Right hindlimb (tissue), 1 donor: ENCODE measurements around the gene FRMD4A.

Experiments used
- DNase-seq: peaks from one replicate; pipeline ENCODE4 v3.0.0-alpha.2; 2018

Gene FRMD4A

GRCh38 chr10:14039968-14040668, 290.6 kb downstream of the FRMD4A start:
- DNase-seq, result no peak

GRCh38 chr10:14036233-14036632, 294.5 kb downstream of the FRMD4A start:
- no peak for DNase-seq

- DNase-seq, result no peak
These were observed 295.2 kb downstream of the FRMD4A start for GRCh38 chr10:14035506-14035905.

- DNase-seq, result no peak
These were observed 298.2 kb downstream of the FRMD4A start for GRCh38 chr10:14032406-14032998.

GRCh38 chr10:14026325-14026724, 304.4 kb downstream of the FRMD4A start:
- no peak for DNase-seq

GRCh38 chr10:14025283-14026189, 305.2 kb downstream of the FRMD4A start:
- DNase-seq, result no peak

- no peak for DNase-seq
These were observed 306.2 kb downstream of the FRMD4A start for GRCh38 chr10:14024329-14025202.

- no peak for DNase-seq
These were observed 306.9 kb downstream of the FRMD4A start for GRCh38 chr10:14023673-14024328.

GRCh38 chr10:14022954-14023672, 307.6 kb downstream of the FRMD4A start:
- peak; percentile 73 for DNase-seq

GRCh38 chr10:14022052-14022451, 308.7 kb downstream of the FRMD4A start:
- DNase-seq, result no peak

GRCh38 chr10:14020037-14020664, 310.6 kb downstream of the FRMD4A start:
- DNase-seq, result no peak

- DNase-seq, result no peak
These were observed 313.3 kb downstream of the FRMD4A start for GRCh38 chr10:14017467-14017866.

- DNase-seq, result no peak
These were observed 313.8 kb downstream of the FRMD4A start for GRCh38 chr10:14016931-14017333.

GRCh38 chr10:14016011-14016536, 314.6 kb downstream of the FRMD4A start:
- peak; percentile 65 for DNase-seq

GRCh38 chr10:14014423-14014822, 316.3 kb downstream of the FRMD4A start:
- DNase-seq, result no peak

- DNase-seq, result no peak
These were observed 319.8 kb downstream of the FRMD4A start for GRCh38 chr10:14010769-14011574.

GRCh38 chr10:14010101-14010558, 320.6 kb downstream of the FRMD4A start:
- DNase-seq, result peak; percentile 74

- DNase-seq, result peak; percentile 77
These were observed 321.2 kb downstream of the FRMD4A start for GRCh38 chr10:14009371-14010100.

GRCh38 chr10:14008740-14009080, 322.0 kb downstream of the FRMD4A start:
- DNase-seq, result no peak
